Daoy (cell line): ENCODE measurements around the gene OTOP2. TPM values are rescaled to one million over a fixed set of nuclear protein-coding genes. Genes with fewer than 3 reads are reported as not detected.
"Not testable (repeated sequence)": the region's sequence is repeated elsewhere in the genome, so short reads cannot be mapped to it uniquely, and the experiment has no call there.

Experiments used
- DNase-seq: peaks from one replicate; pipeline ENCODE4 v3.0.0-alpha.2; 2015; ENCODE audit warnings: low read depth
- total RNA-seq: library from RNA; depleted of rRNA; stranded (reverse); fragments of >200 nt; shearing (Covaris generic); gene quantifications from 2 replicates; pipeline ENCODE4 v1.2.3, GENCODE V29; 2014; rRNA removed

OTOP2 gene
- total RNA-seq, 1 experiment from 2014 or later = not detected

- DNase-seq = no peak
Measured at GRCh38 chr17:74971069-74971841, 47.2 kb downstream of the OTOP2 start.

GRCh38 chr17:74971842-74972106, 47.7 kb downstream of the OTOP2 start:
- no peak for DNase-seq

- DNase-seq = peak; percentile 63
Measured at GRCh38 chr17:74972107-74972972, 48.3 kb downstream of the OTOP2 start, which contains the start of gene HID1. TSS of gene HID1 (minus strand) at chr17:74972759. CDS start at chr17:74972656, 103 bp downstream.

GRCh38 chr17:74972973-74973328, 48.9 kb downstream of the OTOP2 start:
- no peak for DNase-seq

- DNase-seq = no peak
Measured at GRCh38 chr17:74975943-74976342, 51.9 kb downstream of the OTOP2 start.

DNA sequence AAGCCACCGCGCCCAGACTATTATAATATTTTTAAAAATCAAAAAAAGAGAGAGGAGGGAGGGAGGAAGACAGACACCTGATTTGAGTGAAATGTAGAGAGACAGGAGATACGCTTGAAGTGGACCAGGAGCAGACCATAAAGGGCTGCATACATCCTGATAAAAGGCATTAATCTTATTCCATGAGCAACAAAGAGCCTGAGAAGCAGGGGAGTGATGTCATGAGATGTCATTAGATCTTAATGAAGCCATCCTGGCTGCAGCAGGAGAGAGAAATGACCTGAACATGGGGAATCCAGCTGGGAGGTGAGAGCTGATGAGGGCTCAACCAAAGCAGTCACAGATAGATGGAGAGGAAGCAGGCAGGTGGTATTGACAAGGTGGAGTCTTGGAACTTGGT, 53.7 kb downstream of the OTOP2 start:
- DNase-seq = no peak

DNA sequence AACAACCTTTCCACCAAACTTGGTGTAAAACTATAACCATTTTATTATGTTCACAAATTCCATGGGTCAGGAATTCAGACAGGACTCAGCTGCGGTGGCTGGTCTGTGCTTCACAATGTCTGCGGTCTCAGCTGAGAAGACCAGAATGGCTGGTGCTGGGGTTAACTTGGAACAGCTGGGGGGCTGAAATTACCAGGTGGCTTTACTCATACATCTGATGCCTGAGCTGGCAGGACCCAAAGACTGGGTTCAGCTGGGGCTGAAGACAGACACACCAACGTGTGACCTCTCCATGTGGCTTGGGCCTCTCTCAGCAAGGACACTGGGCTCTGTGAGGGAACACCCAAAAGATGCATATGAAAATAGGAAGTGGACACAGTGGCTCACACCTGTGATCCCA, 54.2 kb downstream of the OTOP2 start:
- DNase-seq = no peak

DNA sequence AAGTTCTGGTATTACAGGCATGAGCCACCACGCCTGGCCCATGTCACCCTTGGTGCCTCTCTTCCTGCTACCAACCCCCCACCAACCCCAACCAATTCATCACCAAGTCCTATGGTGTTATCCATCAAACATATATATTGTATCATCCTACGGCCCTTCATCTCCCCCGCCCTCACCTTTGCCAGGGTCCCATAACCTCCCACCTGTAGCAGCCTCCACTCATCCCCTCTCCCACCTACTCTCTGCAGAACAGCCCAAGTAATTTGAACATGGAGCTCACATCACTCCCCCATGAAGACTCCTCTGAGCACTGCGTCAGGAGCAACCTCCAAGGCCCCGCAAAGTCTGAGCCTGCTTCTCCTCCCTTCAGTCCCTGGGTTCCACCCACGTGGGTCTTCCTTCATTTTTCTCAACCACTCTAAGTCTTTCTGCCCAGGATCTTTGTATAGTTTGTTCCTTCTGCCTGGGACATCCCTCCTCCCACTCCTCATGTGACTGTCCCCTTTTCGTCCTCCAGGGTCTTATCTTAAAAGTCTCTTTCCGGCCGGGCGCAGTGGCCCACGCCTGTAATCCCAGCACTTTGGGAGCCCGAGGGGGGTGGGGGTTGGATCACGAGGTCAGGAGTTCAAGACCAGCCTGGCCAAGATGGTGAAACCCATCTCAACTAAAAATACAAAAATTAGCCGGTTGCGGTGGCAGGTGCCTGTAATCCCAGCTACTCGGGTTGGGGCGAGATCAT, 55.5 kb downstream of the OTOP2 start:
- DNase-seq = no peak

DNA sequence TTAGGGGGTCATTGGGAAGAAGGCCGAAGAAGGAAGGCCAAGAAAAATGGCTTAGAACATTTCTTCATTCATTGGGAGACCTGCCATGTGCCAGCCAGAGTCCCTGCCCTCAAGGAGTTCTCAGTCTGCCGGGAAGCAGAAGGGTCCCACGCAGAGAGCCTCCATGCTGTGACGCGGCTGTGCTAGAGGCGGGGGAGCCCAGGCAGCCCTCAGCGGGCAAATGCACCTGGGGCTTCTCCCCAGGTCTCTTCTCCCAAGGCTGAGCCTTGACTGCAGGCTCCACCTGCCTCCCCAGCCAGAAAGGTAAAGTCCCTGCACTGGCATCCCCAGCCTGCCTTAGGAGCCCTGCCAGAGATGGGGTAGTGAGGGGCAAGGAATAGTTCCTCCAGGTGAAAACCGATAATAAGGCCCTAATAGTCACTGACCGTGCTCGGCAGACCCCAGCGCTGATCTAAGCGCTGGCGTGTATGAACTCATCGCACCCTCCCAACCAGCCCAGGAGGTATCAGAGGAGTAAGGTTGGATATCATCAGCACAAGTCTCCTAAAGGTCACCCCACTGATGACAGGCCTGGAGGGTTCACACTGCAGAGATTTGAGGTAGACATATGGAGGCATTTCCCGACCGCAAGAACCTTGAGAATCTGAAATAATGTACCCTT, 57.4 kb downstream of the OTOP2 start:
- no peak for DNase-seq

DNA sequence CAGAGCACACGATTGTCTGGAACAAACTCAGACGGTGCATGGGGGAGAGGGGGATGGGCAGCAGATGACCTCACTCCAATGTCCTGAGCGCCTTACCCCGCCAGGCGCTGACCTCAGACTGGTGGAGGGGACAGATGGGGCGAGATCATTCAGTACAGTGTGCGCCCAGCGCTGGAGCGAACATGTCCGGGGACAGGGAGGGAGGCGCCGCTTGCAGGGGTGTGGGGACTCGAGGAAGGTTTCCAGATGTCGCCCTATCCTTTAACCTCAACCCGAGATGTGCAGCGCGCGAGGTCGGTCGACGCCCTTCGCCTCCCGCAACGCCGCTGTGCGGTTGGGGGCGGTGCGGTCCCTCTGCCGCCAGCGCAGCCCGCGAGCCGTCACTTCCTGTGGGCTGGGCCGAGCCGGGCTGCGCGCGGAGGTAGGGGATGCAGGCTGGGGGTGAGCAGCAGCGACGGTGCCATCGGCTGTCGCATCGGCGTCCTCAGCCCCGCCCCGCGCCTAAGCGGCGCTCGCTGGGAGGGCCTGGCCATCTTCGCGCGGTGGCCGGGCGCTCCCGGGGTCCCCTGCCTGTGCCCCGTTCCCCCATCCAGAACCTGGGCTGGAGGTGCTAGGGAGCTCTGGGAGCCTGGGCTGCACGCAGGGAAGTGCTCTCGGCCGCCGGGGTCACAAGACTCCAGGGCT, 58.0 kb downstream of the OTOP2 start:
- peak; percentile 81 for DNase-seq

DNA sequence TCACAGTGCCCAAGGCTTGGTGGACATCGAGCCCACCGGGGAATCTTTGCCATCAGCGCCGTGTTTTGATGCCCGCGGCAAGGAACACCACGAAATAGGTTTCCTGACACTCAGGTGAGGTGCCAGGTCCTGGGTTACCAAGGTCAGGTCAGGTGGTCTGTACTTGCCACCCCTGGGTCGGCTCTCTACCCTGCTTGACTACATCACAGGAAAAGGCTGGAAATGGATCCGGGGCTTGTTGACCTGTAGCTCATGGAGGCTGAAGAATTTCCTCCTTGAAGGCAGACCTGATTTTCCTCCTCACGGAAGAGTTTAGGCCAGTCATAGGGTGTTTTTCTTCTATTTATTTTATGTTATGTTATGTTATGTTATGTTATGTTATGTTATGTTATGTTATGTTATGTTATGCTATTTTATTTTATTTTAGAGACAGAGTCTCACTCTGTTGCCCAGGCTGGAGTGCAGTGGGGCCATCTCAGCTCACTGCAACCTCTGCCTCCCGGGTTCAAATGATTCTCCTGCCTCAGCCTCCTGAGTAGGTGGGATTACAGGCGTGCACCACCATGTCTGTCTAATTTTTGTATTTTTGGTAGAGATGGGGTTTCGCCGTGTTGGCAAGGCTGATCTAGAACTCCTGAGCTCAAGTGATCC, 58.7 kb downstream of the OTOP2 start:
- DNase-seq = not testable (repeated sequence)

Other genes starting within 250 kb of the OTOP2 start
- gene CD300LF, start 211.3 kb upstream of the OTOP2 start, total RNA-seq = not detected in 2 replicates
- not detected in 2 replicates for gene RAB37, start 187.0 kb upstream of the OTOP2 start, total RNA-seq
- gene NHERF1, start 175.6 kb upstream of the OTOP2 start, total RNA-seq = 38.1 and 44.8 TPM in 2 replicates
- 30.0 and 31.1 TPM in 2 replicates for gene NAT9, start 147.9 kb upstream of the OTOP2 start, total RNA-seq
- not detected in 2 replicates for gene GRIN2C, start 64.4 kb upstream of the OTOP2 start, total RNA-seq
- 8.2 and 13.1 TPM in 2 replicates for gene FDXR, start 51.3 kb upstream of the OTOP2 start, total RNA-seq
- gene FADS6, start 30.6 kb upstream of the OTOP2 start, total RNA-seq = not detected in 2 replicates
- gene USH1G, start 1.0 kb upstream of the OTOP2 start, total RNA-seq = not detected in 2 replicates
- not detected in 2 replicates for gene OTOP3, start 11.6 kb downstream of the OTOP2 start, total RNA-seq
- gene HID1, start 48.5 kb downstream of the OTOP2 start, total RNA-seq = 0.11 and 0.45 TPM in 2 replicates
- 9.2 and 11.5 TPM in 2 replicates for gene CDR2L, start 63.4 kb downstream of the OTOP2 start, total RNA-seq
- 155 and 172 TPM in 2 replicates for gene MRPL58, start 88.4 kb downstream of the OTOP2 start, total RNA-seq
- 453 and 707 TPM in 2 replicates for gene ATP5PD, start 122.7 kb downstream of the OTOP2 start, total RNA-seq
- gene KCTD2, start 123.0 kb downstream of the OTOP2 start, total RNA-seq = 17.9 and 19.1 TPM in 2 replicates
- 0.24 TPM in 1 of 2 replicates, not detected in the other for gene SLC16A5, start 163.7 kb downstream of the OTOP2 start, total RNA-seq
- 2.6 and 3.6 TPM in 2 replicates for gene ARMC7, start 185.7 kb downstream of the OTOP2 start, total RNA-seq
- gene NT5C, start 207.5 kb downstream of the OTOP2 start, total RNA-seq = 86.0 and 91.8 TPM in 2 replicates
- 423 and 641 TPM in 2 replicates for gene JPT1, start 230.2 kb downstream of the OTOP2 start, total RNA-seq